HCT116 (cell line): ENCODE results near the gene VASH1. TPM values are rescaled to one million over a fixed set of nuclear protein-coding genes. Genes with fewer than 3 reads are reported as not detected.

Experiments used
- ATAC-seq: fragments of 200-7000 bp; cut with Tn5 transposase; 2 replicates; pipeline ENCODE4 v1.9.1; 2020; ENCODE audit warnings: mild to moderate bottlenecking, moderate library complexity
- BruUV-seq: library from RNA; stranded (reverse); fragments of 400-500 nt; replicated peaks from 2 replicates; lab custom pipeline; 2021; lab: Mats Ljungman, UMichigan
- CTCF ChIA-PET: fragments of 300-600 bp; sonication (Branson Sonifier 250); formaldehyde crosslinking; loops from one replicate; lab custom pipeline; 2021; ENCODE audit warnings: antibody characterized with exemption; lab: Charles Lee
- POLR2A ChIA-PET: fragments of 300-600, 350-600 bp; sonication (Branson Sonifier 250); formaldehyde crosslinking; loops from one replicate; lab custom pipeline; 2021; ENCODE audit warnings: antibody characterized with exemption; lab: Charles Lee
- RAD21 ChIA-PET, 2 experiments: fragments of 300-600 bp; sonication (Branson Sonifier 250); formaldehyde crosslinking; loops; one replicate each; lab custom pipeline; 2023; ENCODE audit warnings: low total read pairs in 2 of 2; ENCODE audit not compliant: uncharacterized antibody in 2 of 2, unreplicated experiment in 2 of 2, low non-redundant PET in 1 of 2; lab: Charles Lee
- DNase-seq: peaks from one replicate; pipeline ENCODE4 v3.0.0-alpha.2; 2010; ENCODE audit warnings: low read depth, low spot score
- H2AFZ ChIP-seq: fragments of 200-600 bp; shearing (Covaris generic), sonication (generic); 2 replicates; pipeline ENCODE4 v1.6.1; 2017; ENCODE audit warnings: low read depth, mixed run types, mixed read lengths, antibody characterized with exemption, low read length; ENCODE audit not compliant: poor library complexity, severe bottlenecking
- H3K27ac ChIP-seq: 2 replicates; pipeline ENCODE4 v1.5.1; 2012; ENCODE audit warnings: low read depth, low read length
- H3K27me3 ChIP-seq: fragments of 200-600 bp; sonication (generic); 2 replicates; pipeline ENCODE4 v1.6.1; 2016; ENCODE audit warnings: mixed run types, low read length, mixed read lengths; ENCODE audit not compliant: insufficient read depth
- H3K36me3 ChIP-seq, 2 experiments: fragments of 200-500 bp in 1 of 2; fragments of 200-600 bp in 1 of 2; sonication (Bioruptor generic) in 1 of 2; sonication (generic) in 1 of 2; 2 replicates each; pipeline versions ENCODE4 v1.5.1 to v1.6.1; 2014 to 2016; ENCODE audit warnings: low read length in 2 of 2, inconsistent platforms in 1 of 2, mixed read lengths in 1 of 2, mixed run types in 1 of 2; ENCODE audit not compliant: insufficient read depth in 2 of 2, control insufficient read depth in 1 of 2
- H3K4me1 ChIP-seq, 2 experiments: fragments of 200-600 bp in 1 of 2; sonication (generic) in 1 of 2; 2 replicates each; pipeline versions ENCODE4 v1.5.1 to v1.6.1; 2012 to 2017; ENCODE audit warnings: low read length in 2 of 2, inconsistent platforms in 1 of 2, mild to moderate bottlenecking in 1 of 2, mixed read lengths in 1 of 2, mixed run types in 1 of 2, moderate library complexity in 1 of 2; ENCODE audit not compliant: insufficient read depth in 2 of 2, control insufficient read depth in 1 of 2
- H3K4me2 ChIP-seq: fragments of 200-600 bp; sonication (generic); 2 replicates; pipeline ENCODE4 v1.6.1; 2017; ENCODE audit warnings: mixed run types, low read length, mixed read lengths
- H3K4me3 ChIP-seq, 2 experiments: fragments of 200-600 bp in 1 of 2; sonication (generic) in 1 of 2; replicated peaks in 1 of 2; 2 replicates each; pipeline ENCODE4 v1.5.1; 2011 to 2016; ENCODE audit warnings: low read length in 2 of 2, control low read depth in 1 of 2, low read depth in 1 of 2, mild to moderate bottlenecking in 1 of 2, mixed read lengths in 1 of 2, mixed run types in 1 of 2
- H3K79me2 ChIP-seq: fragments of 200-600 bp; sonication (generic); 2 replicates; pipeline ENCODE4 v1.6.1; 2017; ENCODE audit warnings: mild to moderate bottlenecking, mixed run types, low read length, moderate library complexity, mixed read lengths; ENCODE audit not compliant: insufficient read depth
- H3K9ac ChIP-seq: fragments of 200-600 bp; sonication (generic); 2 replicates; pipeline ENCODE4 v1.6.1; 2016; ENCODE audit warnings: low read length, mixed read lengths
- H3K9me2 ChIP-seq: fragments of 200-600 bp; sonication (generic), shearing (Covaris generic); 2 replicates; pipeline ENCODE4 v1.6.1; 2017; ENCODE audit warnings: mixed run types, mild to moderate bottlenecking, moderate library complexity; ENCODE audit not compliant: insufficient read depth
- H3K9me3 ChIP-seq, 2 experiments: fragments of 200-500 bp in 1 of 2; fragments of 200-600 bp in 1 of 2; sonication (Bioruptor generic) in 1 of 2; sonication (generic) in 1 of 2; 2 replicates each; pipeline ENCODE4 v1.6.1; 2014 to 2017; ENCODE audit warnings: low read length in 2 of 2, mixed read lengths in 2 of 2, inconsistent platforms in 1 of 2, low read depth in 1 of 2, mild to moderate bottlenecking in 1 of 2, mixed run types in 1 of 2, moderate library complexity in 1 of 2; ENCODE audit not compliant: control insufficient read depth in 1 of 2, insufficient read depth in 1 of 2
- H4K20me1 ChIP-seq: fragments of 200-600 bp; sonication (generic), shearing (Covaris generic); 2 replicates; pipeline ENCODE4 v1.6.1; 2017; ENCODE audit warnings: mixed run types, mild to moderate bottlenecking, moderate library complexity; ENCODE audit not compliant: insufficient read depth
- ATF3 ChIP-seq: IDR thresholded peaks from 2 replicates; pipeline ENCODE4 v1.6.1; 2012
- CEBPB ChIP-seq: IDR thresholded peaks from 2 replicates; pipeline ENCODE4 v1.6.1; 2012; ENCODE audit warnings: low read depth
- CTCF ChIP-seq, 3 experiments: fragments of 200-600 bp in 1 of 3; sonication (generic) in 1 of 3; IDR thresholded peaks in 2 of 3; conservative IDR thresholded peaks in 1 of 3; 2 replicates each; pipeline ENCODE4 v1.5.1; 2012 to 2017; ENCODE audit warnings: low read depth in 2 of 3, low read length in 2 of 3, antibody characterized with exemption in 1 of 3, borderline replicate concordance in 1 of 3, control low read depth in 1 of 3, mild to moderate bottlenecking in 1 of 3, mixed read lengths in 1 of 3, mixed run types in 1 of 3, moderate library complexity in 1 of 3; ENCODE audit not compliant: insufficient read depth in 1 of 3
- EGR1 ChIP-seq: IDR thresholded peaks from 2 replicates; pipeline ENCODE4 v1.6.1; 2012; ENCODE audit warnings: low read depth
- ELF1 ChIP-seq: IDR thresholded peaks from 2 replicates; pipeline ENCODE4 v1.6.1; 2012; ENCODE audit warnings: low read depth, borderline replicate concordance
- EZH2 ChIP-seq: fragments of 200-600 bp; sonication (generic); IDR thresholded peaks from 2 replicates; pipeline ENCODE4 v1.6.1; 2017; ENCODE audit warnings: antibody characterized with exemption, mixed run types
- EZH2phosphoT487 ChIP-seq: fragments of 200-600 bp; IDR thresholded peaks from 2 replicates; pipeline ENCODE4 v1.6.1; 2018; ENCODE audit warnings: antibody characterized with exemption, borderline replicate concordance
- JUND ChIP-seq: IDR thresholded peaks from 2 replicates; pipeline ENCODE4 v1.6.1; 2012
- MAX ChIP-seq: IDR thresholded peaks from 2 replicates; pipeline ENCODE4 v1.6.1; 2012
- POLR2A ChIP-seq: IDR thresholded peaks from 2 replicates; pipeline ENCODE4 v1.7.0; 2011; ENCODE audit warnings: borderline replicate concordance; ENCODE audit not compliant: insufficient read depth, insufficient read length; ENCODE audit errors: extremely low read depth
- POLR2AphosphoS5 ChIP-seq: IDR thresholded peaks from 2 replicates; pipeline ENCODE4 v1.6.1; 2011; ENCODE audit warnings: mild to moderate bottlenecking, low read depth, low read length, moderate library complexity
- RAD21 ChIP-seq: IDR thresholded peaks from 2 replicates; pipeline ENCODE4 v1.6.1; 2012; ENCODE audit warnings: low read depth, mild to moderate bottlenecking
- SP1 ChIP-seq: IDR thresholded peaks from 2 replicates; pipeline ENCODE4 v1.6.1; 2012; ENCODE audit warnings: low read depth
- TCF7L2 ChIP-seq: IDR thresholded peaks from 2 replicates; pipeline ENCODE4 v1.7.0; 2011; ENCODE audit warnings: borderline replicate concordance, inconsistent platforms; ENCODE audit not compliant: insufficient read depth, insufficient read length; ENCODE audit errors: extremely low read depth
- YY1 ChIP-seq: IDR thresholded peaks from 2 replicates; pipeline ENCODE4 v1.6.1; 2011; ENCODE audit warnings: low read length, low read depth, moderate library complexity, mild to moderate bottlenecking; ENCODE audit not compliant: insufficient replicate concordance; ENCODE audit errors: extremely low read depth
- ZNF274 ChIP-seq: fragments of 200-500 bp; sonication (Bioruptor generic); IDR thresholded peaks from 2 replicates; pipeline ENCODE4 v1.6.1; 2014; ENCODE audit warnings: mild to moderate bottlenecking, low read depth, low read length, inconsistent platforms
- intact Hi-C: fragments of 100-400 bp; cut with micrococcal nuclease; formaldehyde crosslinking; loops from 2 replicates; pipeline ENCODE4 v1.10.0; 2022
- total RNA-seq: library from RNA; stranded (reverse); gene quantifications from one replicate; pipeline ENCODE4 v1.2.1, GENCODE V29; 2021; ENCODE audit not compliant: unreplicated experiment
- TF ChIP-seq, protein P1 (sequence below): IDR thresholded peaks from 2 replicates; pipeline ENCODE4 v1.6.1; 2012; ENCODE audit warnings: low read depth

Gene VASH1
- total RNA-seq, 1 experiment from 2014 or later = 13.3 TPM

DNA sequence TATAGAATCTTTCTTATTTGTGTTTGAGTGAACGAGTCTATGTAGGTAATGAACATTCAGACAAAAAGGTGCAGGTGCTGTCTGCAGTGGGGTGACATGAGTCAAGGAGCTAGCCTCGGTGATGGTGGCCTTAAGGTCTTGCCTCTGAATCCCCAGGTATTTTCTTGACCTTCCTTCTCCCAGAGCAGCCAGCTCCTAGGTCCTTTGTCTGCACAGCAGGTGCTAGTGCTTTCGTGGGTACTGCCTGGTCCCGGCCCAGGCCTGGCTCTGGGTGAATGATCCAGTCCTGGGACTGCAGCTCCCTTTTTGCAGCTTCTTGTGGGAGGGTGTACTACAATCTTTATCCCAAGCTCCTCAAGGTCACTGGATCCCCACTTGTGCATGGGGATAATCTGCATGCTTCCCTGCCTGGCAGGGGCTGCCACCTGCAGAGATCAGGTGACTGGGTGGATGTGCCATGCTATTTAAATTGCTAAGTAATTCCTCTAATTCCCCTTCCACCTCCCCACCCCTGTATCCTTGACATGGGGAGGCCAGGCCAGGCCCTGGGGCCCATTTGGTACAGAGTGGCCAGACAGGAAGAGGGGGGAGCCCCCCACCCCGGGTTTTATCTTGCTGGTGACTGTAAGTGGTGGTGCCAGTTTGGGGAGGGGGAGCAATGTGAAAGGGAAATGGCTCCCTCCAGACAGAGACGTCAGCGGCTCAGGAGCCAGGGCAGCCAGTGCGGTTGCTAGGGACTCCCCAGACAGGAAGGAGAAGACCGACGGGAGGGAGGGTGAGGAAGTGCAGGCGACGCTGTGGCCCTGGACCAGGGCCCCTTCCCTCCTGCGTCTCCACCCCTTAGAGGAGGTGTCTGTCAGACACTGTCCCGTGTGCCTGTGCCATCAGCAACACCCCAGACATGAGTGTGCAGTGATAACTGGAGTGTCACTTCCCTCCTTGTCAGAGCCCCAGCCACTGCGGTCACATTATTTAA lies 6.7 kb downstream of the VASH1 start:
- Histone ChIP-seq H3K4me3 (no peak overlapping the region), H3K79me2 (no peaks in the 10 kb centered on the region), H3K4me1 (peaks cover 5 to 8% of the 10 kb centered on the region in 2 experiments), H3K27ac (no peak overlapping the region), H3K36me3 (no peaks in the 10 kb centered on the region), H2AFZ (no peak overlapping the region), H3K9ac (no peak overlapping the region), H4K20me1 (no peaks in the 10 kb centered on the region), H3K27me3 (no peaks in the 10 kb centered on the region), H3K4me2 (no peak overlapping the region), H3K9me3 (no peaks in the 10 kb centered on the region), H3K9me2 (no peaks in the 10 kb centered on the region)
- no TSS peak for BruUV-seq
- intact Hi-C loops = no loop called here
- ChIA-PET CTCF (interaction anchor here (1.2 to 3.3 kb wide), 2 partner anchors 17 kb away, joined by 4 to 12 read pairs; no protein-coding TSS in a partner anchor), POLR2A (no interaction called here), RAD21 (no interaction called here)
- DNase-seq (no peak), ATAC-seq (no peak)
- no peak for TF ChIP-seq EGR1
- no peak for TF ChIP-seq ELF1
- no peak for TF ChIP-seq POLR2A
- no peak for TF ChIP-seq MAX
- no peak for TF ChIP-seq RAD21
- no peak for TF ChIP-seq EZH2phosphoT487
- TF ChIP-seq JUND = no peak
- TF ChIP-seq CEBPB = no peak
- TF ChIP-seq, protein P1, sequence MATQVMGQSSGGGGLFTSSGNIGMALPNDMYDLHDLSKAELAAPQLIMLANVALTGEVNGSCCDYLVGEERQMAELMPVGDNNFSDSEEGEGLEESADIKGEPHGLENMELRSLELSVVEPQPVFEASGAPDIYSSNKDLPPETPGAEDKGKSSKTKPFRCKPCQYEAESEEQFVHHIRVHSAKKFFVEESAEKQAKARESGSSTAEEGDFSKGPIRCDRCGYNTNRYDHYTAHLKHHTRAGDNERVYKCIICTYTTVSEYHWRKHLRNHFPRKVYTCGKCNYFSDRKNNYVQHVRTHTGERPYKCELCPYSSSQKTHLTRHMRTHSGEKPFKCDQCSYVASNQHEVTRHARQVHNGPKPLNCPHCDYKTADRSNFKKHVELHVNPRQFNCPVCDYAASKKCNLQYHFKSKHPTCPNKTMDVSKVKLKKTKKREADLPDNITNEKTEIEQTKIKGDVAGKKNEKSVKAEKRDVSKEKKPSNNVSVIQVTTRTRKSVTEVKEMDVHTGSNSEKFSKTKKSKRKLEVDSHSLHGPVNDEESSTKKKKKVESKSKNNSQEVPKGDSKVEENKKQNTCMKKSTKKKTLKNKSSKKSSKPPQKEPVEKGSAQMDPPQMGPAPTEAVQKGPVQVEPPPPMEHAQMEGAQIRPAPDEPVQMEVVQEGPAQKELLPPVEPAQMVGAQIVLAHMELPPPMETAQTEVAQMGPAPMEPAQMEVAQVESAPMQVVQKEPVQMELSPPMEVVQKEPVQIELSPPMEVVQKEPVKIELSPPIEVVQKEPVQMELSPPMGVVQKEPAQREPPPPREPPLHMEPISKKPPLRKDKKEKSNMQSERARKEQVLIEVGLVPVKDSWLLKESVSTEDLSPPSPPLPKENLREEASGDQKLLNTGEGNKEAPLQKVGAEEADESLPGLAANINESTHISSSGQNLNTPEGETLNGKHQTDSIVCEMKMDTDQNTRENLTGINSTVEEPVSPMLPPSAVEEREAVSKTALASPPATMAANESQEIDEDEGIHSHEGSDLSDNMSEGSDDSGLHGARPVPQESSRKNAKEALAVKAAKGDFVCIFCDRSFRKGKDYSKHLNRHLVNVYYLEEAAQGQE = no peak
- no peak for TF ChIP-seq ATF3
- no peak for TF ChIP-seq SP1
- TF ChIP-seq EZH2 = no peak
- no peak for TF ChIP-seq TCF7L2
- no peak for TF ChIP-seq POLR2AphosphoS5
- TF ChIP-seq YY1 = no peak
- no peak for TF ChIP-seq CTCF (IDR thresholded peaks at IDR 0.05 in 2 of 3, conservative IDR thresholded peaks at IDR 0.05 in 1 of 3; ENCODE audit: borderline replicate concordance in 1 of 3, insufficient read depth in 1 of 3, low read depth in 2 of 3, low read length in 2 of 3)
- no peak for TF ChIP-seq ZNF274
